Adrenal gland (tissue), 12 donors: ENCODE results near the gene APBB2. TPM values are rescaled to one million over a fixed set of nuclear protein-coding genes. Genes with fewer than 3 reads are reported as not detected.

Experiments used
- DNase-seq, 7 donors: peaks; one replicate each; pipeline ENCODE4 v3.0.0-alpha.2; 2019 to 2020
- H3K27ac ChIP-seq, 5 donors: fragments of 200-600 bp; sonication (generic) in 4 of 5; 1 replicate in 3 of 5; 2 replicates in 2 of 5; pipeline versions ENCODE4 v1.5.1 to v1.8.0; 2016 to 2020; ENCODE audit warnings: mild to moderate bottlenecking in 1 of 5
- H3K27me3 ChIP-seq: fragments of 200-600 bp; 2 replicates; pipeline ENCODE4 v1.8.0; 2021
- H3K36me3 ChIP-seq, 2 donors: fragments of 200-600 bp; replicated peaks in 1 of 2; 1 replicate in 1 of 2; 2 replicates in 1 of 2; pipeline versions ENCODE4 v1.5.1 to v1.8.0; 2018 to 2022
- H3K4me1 ChIP-seq, 2 donors: fragments of 200-600 bp; replicated peaks in 1 of 2; 1 replicate in 1 of 2; 2 replicates in 1 of 2; pipeline versions ENCODE4 v1.5.1 to v1.8.0; 2018 to 2021
- H3K4me3 ChIP-seq, 4 donors: fragments of 200-600 bp; sonication (generic) in 3 of 4; one replicate each; pipeline ENCODE4 v1.5.1; 2016 to 2018
- H3K9me3 ChIP-seq, 3 donors: fragments of 200-600 bp; sonication (generic) in 1 of 3; replicated peaks in 1 of 3; 1 replicate in 2 of 3; 2 replicates in 1 of 3; pipeline versions ENCODE4 v1.5.1 to v1.8.0; 2016 to 2021
- CTCF ChIP-seq, 6 experiments: fragments of 450-650 bp in 4 of 6; fragments of 200-600 bp in 2 of 6; sonication (generic) in 1 of 6; IDR thresholded peaks; 1 replicate in 5 of 6; 2 replicates in 1 of 6; pipeline versions ENCODE4 v1.5.1 to v1.8.0; 2016 to 2021; ENCODE audit warnings: antibody characterized with exemption in 6 of 6, mild to moderate bottlenecking in 2 of 6, moderate library complexity in 1 of 6
- POLR2A ChIP-seq, 2 donors: fragments of 450-650 bp; IDR thresholded peaks; one replicate each; pipeline ENCODE4 v1.6.1; 2017; ENCODE audit warnings: antibody characterized with exemption in 2 of 2, mild to moderate bottlenecking in 2 of 2, moderate library complexity in 1 of 2
- WGBS, 4 donors: extraction: QIAGEN DNeasy Blood & Tissue Kit in 2 of 4; methylation state at CpG; one replicate each; pipeline versions ENCODE4 v1.1.5 to v1.1.7; 2013 to 2017; 5-methylcytosine and 5-hydroxymethylcytosine counted together
- intact Hi-C, 2 donors: fragments of 100-400 bp; cut with DNase I; formaldehyde crosslinking; loops; one replicate each; pipeline versions ENCODE4 v1.14.1 to v1.15.0; 2022 to 2023
- polyA plus RNA-seq, 3 donors: library from polyadenylated mRNA; stranded (reverse); fragments of 200-250 nt in 2 of 3; fragments of 350-450 nt in 1 of 3; fragmentation: Illumina TruSeq in 1 of 3; extraction: RNeasy Lipid Tissue Mini Kit (QIAGEN cat#74804) in 1 of 3; gene quantifications; one replicate each; pipeline ENCODE4 v1.2.3, GENCODE V29; 2013 to 2014
- total RNA-seq, 9 donors: library from RNA; depleted of rRNA in 4 of 9; stranded (reverse); fragments of >200 nt in 4 of 9; fragments of 120-200 nt in 1 of 9; fragmentation: NEBNext Ultra II Directional in 1 of 9; extraction: Animal tissue kit (Norgen Biotek cat#: 25700) in 1 of 9; gene quantifications; one replicate each; pipeline versions ENCODE4 v1.1.0 to v1.2.4, GENCODE V29; 2013 to 2023
- donor health status: healthy with polysubstance abuse.
- donor health status: Bipolar disorder and iron deficiency.
- donor health status: DM: yes; HTN: yes; CAD: no.
- donor health status: DM: no; HTN: no; CAD: no.
- donor health status: DM: no; HTN: no; CAD: no.
- donor health status: DM: yes; HTN: yes; CAD: no.

The APBB2 gene
- total and polyA plus RNA-seq, 12 donors = 12.4 to 135 (median 39.7) TPM

- H3K27ac ChIP-seq = no peak overlapping the region
- TF ChIP-seq POLR2A (IDR thresholded peaks at IDR 0.05) = no peak
- no peak for TF ChIP-seq CTCF (IDR thresholded peaks at IDR 0.05)
- intact Hi-C loops = no loop called here
- DNase-seq = no peak
- no peaks in the 10 kb centered on the region for H3K36me3 ChIP-seq
- H3K27me3 ChIP-seq = no peaks in the 10 kb centered on the region
- no peaks in the 10 kb centered on the region for H3K9me3 ChIP-seq
- no peak overlapping the region for H3K4me3 ChIP-seq
- H3K4me1 ChIP-seq = peaks cover 10% of the 10 kb centered on the region in 2 donors
Measured at GRCh38 chr4:41044791-41045190, 169.6 kb downstream of the APBB2 start.

- Histone ChIP-seq H3K27ac (no peak overlapping the region), H3K4me3 (no peak overlapping the region), H3K27me3 (no peaks in the 10 kb centered on the region), H3K36me3 (no peaks in the 10 kb centered on the region), H3K4me1 (peaks cover 10% of the 10 kb centered on the region in 2 donors), H3K9me3 (no peaks in the 10 kb centered on the region)
- intact Hi-C loops = no loop called here
- no peak for DNase-seq
- TF ChIP-seq CTCF (IDR thresholded peaks at IDR 0.05) (no peak), POLR2A (IDR thresholded peaks at IDR 0.05) (no peak)
Measured at GRCh38 chr4:41044165-41044564, 170.2 kb downstream of the APBB2 start.

GRCh38 chr4:41043465-41043864 lies 170.9 kb downstream of the APBB2 start:
- no peaks in the 10 kb centered on the region for H3K36me3 ChIP-seq
- H3K27ac ChIP-seq = no peak overlapping the region
- TF ChIP-seq CTCF (IDR thresholded peaks at IDR 0.05) (no peak), POLR2A (IDR thresholded peaks at IDR 0.05) (no peak)
- H3K27me3 ChIP-seq = no peaks in the 10 kb centered on the region
- intact Hi-C loops = no loop called here
- H3K9me3 ChIP-seq = no peaks in the 10 kb centered on the region
- peaks cover 10% of the 10 kb centered on the region in 2 donors for H3K4me1 ChIP-seq
- no peak overlapping the region for H3K4me3 ChIP-seq
- no peak for DNase-seq
- WGBS, 4 donors = 81 to 85% (median 82%) methylated on average over 2 of the region's 2 CpGs

GRCh38 chr4:41041551-41041950 lies 172.8 kb downstream of the APBB2 start:
- intact Hi-C loops = no loop called here
- TF ChIP-seq CTCF (IDR thresholded peaks at IDR 0.05) (no peak), POLR2A (IDR thresholded peaks at IDR 0.05) (no peak)
- no peaks in the 10 kb centered on the region for H3K36me3 ChIP-seq
- no peak for DNase-seq
- H3K4me3 ChIP-seq = no peak overlapping the region
- WGBS, 4 donors = 17 to 35% (median 27%) methylated on average over 1 of the region's 1 CpG
- H3K4me1 ChIP-seq = peaks cover 10% of the 10 kb centered on the region in 2 donors
- H3K27me3 ChIP-seq = no peaks in the 10 kb centered on the region
- H3K27ac ChIP-seq = no peak overlapping the region
- H3K9me3 ChIP-seq = no peaks in the 10 kb centered on the region
